HG03442 (cell line): ENCODE results near the gene OR7G1.
A peak's percentile ranks its signal among the peaks of the same experiment; 100 is the strongest.

Experiments
- ATAC-seq: cut with Tn5 transposase; IDR thresholded peaks from one replicate; pipeline ENCODE4 v1.9.1; 2021; ENCODE audit warnings: mild to moderate bottlenecking, moderate library complexity; ENCODE audit not compliant: unreplicated experiment

OR7G1 gene, protein sequence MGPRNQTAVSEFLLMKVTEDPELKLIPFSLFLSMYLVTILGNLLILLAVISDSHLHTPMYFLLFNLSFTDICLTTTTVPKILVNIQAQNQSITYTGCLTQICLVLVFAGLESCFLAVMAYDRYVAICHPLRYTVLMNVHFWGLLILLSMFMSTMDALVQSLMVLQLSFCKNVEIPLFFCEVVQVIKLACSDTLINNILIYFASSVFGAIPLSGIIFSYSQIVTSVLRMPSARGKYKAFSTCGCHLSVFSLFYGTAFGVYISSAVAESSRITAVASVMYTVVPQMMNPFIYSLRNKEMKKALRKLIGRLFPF

DNA sequence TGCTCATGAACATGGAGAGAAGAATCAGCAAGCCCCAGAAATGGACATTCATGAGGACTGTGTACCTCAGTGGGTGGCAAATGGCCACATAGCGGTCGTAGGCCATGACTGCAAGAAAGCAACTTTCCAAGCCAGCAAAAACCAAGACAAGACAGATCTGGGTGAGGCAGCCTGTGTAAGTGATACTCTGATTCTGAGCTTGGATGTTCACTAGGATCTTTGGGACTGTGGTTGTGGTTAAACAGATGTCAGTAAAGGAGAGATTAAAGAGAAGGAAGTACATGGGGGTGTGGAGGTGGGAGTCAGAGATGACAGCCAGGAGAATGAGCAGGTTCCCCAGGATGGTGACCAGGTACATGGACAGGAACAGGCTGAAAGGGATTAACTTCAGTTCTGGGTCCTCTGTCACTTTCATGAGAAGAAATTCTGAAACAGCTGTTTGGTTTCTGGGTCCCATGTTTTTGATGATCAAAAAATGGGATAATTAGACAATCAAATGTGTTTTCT, at the start of gene OR7G1:
Gene OR7G1, minus strand, starts transcription at position 457 of the 507 bp plus-strand sequence. Its CDS starts 0 bp downstream, at position 457.
- no peak for ATAC-seq

DNA sequence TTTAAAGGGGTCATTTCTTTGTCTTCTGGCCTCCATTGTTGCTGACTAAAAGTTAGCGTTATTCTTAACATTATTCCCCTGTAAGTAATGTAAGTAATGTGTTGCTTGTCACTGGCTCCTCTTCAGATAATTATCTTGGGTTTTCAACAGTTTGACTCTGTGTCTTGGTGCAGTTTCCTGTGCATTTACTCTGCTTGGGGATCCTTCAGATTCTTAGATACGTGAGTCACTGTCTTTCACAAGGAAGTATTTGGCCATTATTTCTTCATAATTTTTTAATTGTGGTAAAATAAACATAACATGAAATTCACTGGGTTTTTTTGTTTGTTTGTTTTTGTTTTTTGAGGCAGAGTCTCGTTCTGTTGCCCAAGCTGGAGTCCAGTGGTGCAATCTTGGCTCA, 49.7 kb upstream of the OR7G1 start:
- no peak for ATAC-seq

- no peak for ATAC-seq
Observed at GRCh38 chr19:9161427-9161826, 45.9 kb upstream of the OR7G1 start.

DNA sequence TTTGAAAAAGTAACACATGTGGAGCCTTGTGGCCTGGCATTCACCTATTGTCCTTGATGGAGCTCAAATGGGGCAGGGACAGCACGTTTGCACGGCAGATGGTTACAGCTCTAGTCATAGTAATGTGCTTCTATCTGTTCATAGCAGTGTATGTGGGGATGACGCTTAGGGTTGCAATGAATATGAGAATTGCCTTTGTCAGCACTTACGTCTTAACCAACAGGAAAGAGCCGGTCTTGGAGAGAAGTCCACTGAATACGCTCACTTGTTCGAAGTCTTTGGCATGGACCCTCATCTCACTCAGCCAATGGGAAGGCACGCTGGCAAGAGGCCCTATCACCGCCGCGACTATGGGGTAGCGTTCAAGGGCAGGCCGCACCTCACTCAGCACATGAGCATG, 44.3 kb upstream of the OR7G1 start:
- ATAC-seq: no peak

DNA sequence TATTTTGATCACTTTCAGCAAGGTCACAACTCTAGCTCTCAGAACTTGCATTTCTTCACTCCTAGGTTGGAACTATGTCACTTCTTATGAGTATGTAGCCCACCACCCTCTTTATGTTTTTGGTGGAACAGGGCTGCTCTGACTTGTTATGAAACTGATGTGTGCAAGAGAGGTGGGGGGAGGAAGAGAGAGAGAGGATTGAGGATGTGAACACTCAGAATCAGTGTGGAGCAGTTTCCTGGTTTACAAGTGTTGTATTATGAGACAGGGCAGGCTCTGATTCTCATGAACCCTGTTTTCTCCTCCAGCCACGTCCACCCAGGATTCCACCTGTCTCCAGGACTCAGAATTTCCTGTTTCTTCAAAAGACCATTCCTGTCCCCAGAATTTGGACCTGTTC, 40.7 kb upstream of the OR7G1 start:
- no peak for ATAC-seq

GRCh38 chr19:9155591-9155990, 40.0 kb upstream of the OR7G1 start:
- ATAC-seq: no peak

DNA sequence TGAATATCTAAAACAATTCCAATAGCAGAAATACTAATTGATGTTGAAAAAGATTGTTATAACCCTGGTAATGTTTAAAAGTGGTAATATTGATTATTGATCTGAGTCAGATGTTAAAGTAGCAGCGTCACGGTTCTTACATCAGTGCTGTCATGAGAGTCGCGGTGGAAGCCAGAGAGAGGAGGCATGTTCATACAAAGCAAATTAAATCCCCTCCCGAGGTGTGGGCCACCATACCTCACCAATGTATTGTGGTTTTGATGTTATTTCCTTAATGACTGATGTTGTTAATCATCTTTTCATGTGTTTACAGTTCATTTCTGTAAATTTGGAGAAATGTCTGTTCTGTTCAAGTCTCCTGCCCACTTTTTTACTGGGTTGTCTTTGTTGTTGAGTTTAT, 35.8 kb upstream of the OR7G1 start:
- ATAC-seq: no peak

- ATAC-seq: no peak
Observed at GRCh38 chr19:9150650-9151049, 35.1 kb upstream of the OR7G1 start.

GRCh38 chr19:9149997-9150396, 34.4 kb upstream of the OR7G1 start:
- ATAC-seq: no peak

GRCh38 chr19:9148697-9149096, 33.1 kb upstream of the OR7G1 start:
- no peak for ATAC-seq

DNA sequence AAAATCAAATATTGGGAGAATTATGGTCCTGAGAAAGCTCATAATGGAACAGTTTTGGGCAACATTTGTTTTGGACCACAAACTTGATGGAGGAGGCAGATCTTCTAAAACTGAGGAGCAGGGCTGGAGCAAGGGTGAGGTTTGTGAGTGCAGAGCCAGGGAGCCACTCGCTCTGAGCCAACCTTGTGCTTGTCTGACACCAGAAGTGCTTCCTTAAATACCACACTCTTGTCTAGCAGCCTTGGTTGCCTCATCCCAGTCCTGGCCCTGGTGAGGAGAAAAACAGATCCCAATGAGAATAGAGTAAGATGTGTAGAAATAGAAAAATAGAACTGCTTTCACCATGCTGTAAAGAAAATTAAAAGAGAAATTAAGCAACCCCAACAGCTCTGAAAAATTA, 31.3 kb upstream of the OR7G1 start:
- no peak for ATAC-seq

DNA sequence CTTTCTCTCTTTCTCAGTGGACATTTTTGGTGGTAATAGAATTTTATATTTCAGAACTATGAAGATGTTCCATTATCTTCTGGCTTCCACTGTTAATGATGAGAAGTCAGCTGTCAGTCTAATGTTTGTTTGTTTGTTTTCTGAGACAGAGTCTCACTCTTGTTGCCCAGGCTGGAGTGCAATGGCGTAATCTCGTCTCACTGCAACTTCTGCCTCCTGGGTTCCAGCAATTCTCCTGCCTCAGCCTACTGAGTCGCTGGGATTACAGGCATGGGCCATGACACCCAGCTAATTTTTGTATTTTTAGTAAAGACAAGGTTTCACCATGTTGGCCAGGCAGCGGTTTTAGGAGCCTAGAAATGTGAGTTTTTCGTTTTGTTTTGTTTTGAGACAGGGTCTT, 29.4 kb upstream of the OR7G1 start:
- no peak for ATAC-seq

DNA sequence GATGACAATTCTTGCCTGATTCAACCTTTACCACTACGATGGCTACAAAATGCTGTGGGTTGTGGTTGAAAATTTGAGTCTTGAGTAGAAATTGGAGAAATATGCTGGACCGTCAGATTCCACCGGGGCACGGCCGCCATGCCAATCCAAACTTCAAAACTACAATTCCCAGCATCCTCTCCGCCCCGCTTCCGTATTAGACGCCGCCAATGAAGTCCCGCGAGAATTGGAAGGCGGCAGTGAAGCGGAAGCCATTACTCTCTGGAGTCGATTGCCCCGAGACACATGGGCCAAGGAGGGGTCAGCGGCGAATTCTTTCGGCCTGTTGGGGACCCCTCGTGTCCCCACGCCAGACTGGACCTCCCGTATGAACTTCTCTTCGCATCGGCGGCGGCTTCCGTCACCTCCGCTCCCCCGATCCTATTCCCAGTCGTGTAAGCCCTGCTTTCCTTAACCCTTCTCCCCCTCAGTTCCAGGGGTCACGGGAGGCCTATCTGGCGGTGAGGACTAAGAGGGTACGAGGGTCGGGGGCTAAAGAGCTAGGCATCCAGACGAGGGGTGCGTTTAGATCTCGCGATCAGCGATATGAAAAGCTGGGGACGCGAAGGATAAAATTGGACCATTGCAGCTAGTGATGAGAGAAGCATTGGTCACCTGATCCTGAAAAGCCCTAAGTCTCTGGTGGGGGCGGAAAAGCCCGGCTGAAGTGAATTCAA, 24.8 kb upstream of the OR7G1 start, which contains the start of gene ZNF317:
Gene ZNF317, plus strand, starts transcription at position 239 of the 716 bp plus-strand sequence. CDS start 15,620 bp downstream, outside the sequence.
- ATAC-seq: peak; percentile 95

- ATAC-seq: no peak
Observed at GRCh38 chr19:9139609-9140158, 24.1 kb upstream of the OR7G1 start.

- ATAC-seq: no peak
Observed at GRCh38 chr19:9132422-9132821, 16.9 kb upstream of the OR7G1 start.

DNA sequence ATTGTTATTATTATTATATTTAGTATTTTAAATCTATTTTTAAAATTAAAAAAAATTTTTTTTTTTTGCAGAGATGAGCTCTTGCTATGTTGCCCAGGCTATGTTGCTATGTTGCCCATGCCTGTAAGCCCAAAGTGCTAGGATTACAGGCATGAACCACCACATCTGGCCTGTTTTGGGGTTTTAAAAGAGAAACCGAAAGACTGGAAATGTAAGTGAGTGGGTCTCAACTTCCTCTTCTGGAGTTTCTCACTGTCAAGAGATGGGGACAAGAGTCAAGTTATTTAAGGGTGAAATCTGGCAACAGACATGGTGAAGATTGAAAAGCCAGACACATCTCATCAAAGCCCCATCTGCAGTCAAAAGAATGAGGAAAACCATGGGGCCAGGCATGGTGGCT, 15.4 kb upstream of the OR7G1 start:
- no peak for ATAC-seq

GRCh38 chr19:9128171-9128570, 12.6 kb upstream of the OR7G1 start:
- ATAC-seq: no peak

GRCh38 chr19:9126900-9127405, 11.4 kb upstream of the OR7G1 start, which contains the start of gene OR7G3:
TSS of gene OR7G3 (minus strand) at chr19:9126950. CDS start at chr19:9126950, 0 bp downstream.
- ATAC-seq: no peak

DNA sequence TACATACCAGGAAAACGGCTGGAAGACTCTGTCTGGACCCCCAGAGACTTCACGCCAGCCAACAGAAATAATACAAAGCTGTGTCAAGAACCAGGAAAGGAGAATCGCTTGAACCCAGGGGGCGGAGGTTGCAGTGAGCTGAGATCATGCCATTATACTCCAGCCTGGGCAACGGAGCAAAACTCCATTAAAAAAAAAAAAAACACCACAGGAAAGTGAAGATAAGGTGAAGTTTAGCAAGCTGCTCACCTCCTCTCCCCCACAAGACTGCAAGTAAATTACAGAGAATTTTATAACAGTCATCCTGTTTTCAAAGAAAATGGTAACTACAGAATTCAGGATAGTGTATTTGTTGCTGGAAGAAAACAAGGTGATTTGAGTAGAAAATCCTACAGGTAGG, 984 bp upstream of the OR7G1 start:
- no peak for ATAC-seq

DNA sequence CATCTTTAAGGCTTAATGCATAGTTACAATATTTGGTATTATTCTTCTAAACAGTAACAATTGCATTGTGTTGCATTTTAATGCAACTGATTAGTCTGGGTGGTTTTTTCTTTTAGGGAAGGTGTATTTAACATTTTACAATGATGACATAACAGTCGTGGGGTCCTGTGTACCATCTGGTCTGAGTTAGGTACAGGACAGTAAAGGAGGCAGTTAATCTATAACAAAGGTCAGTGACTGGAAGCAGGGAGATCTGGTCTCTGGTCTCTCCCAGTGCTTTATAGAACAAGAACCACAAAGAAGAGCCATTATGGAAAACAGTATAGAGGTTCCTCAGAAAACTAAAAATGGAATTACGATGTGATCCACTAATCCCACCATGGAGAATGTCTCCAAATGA, 5.6 kb downstream of the OR7G1 start:
- no peak for ATAC-seq

GRCh38 chr19:9107375-9107774, 8.2 kb downstream of the OR7G1 start, which contains the start of gene OR7G2:
TSS of gene OR7G2 (minus strand) at chr19:9107475. CDS start at chr19:9103243, 4,232 bp downstream.
- ATAC-seq: no peak
